T-helper 1 cell treated with Interleukin-12 subunit alpha and Interleukin-12 subunit beta and Interleukin-4 antibody, amounts not matched to agents 30 ng/mL and 1 ng/mL, for 36 hours (primary cell): ENCODE measurements around the gene IPPK. TPM values are rescaled to one million over a fixed set of nuclear protein-coding genes. Genes with fewer than 3 reads are reported as not detected.

Source experiments
- intact Hi-C: fragments of 100-400 bp; cut with micrococcal nuclease; formaldehyde crosslinking; loops from one replicate; pipeline ENCODE4 v1.15.1; 2024
- total RNA-seq: library from RNA; stranded (reverse); gene quantifications from 2 replicates; pipeline ENCODE4 v1.2.3, GENCODE V29; 2022

IPPK gene
- total RNA-seq, 1 donor from 2014 or later: 17.5 TPM

GRCh38 chr9:92658611-92659010, 11.3 kb downstream of the IPPK start:
- intact Hi-C loops: no loop called here

DNA sequence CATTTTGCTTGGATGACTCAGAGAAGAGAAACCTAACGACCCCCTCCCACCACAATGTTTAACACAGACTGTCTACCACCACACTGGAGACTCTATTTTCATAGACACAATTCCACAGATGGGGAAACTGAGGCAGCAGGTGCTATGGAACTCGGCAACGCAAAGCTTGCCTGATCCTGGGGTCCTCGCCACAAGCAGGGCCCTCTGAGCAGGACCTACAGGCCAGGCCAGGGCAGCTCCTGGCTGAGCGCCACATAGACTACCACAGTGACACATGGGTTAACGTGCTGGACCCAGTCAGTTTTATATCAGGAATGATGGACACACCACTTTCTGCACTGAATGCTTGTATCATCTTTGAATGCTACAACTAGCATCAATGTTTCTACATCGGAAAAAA, 11.8 kb downstream of the IPPK start:
- intact Hi-C loops: no loop called here

DNA sequence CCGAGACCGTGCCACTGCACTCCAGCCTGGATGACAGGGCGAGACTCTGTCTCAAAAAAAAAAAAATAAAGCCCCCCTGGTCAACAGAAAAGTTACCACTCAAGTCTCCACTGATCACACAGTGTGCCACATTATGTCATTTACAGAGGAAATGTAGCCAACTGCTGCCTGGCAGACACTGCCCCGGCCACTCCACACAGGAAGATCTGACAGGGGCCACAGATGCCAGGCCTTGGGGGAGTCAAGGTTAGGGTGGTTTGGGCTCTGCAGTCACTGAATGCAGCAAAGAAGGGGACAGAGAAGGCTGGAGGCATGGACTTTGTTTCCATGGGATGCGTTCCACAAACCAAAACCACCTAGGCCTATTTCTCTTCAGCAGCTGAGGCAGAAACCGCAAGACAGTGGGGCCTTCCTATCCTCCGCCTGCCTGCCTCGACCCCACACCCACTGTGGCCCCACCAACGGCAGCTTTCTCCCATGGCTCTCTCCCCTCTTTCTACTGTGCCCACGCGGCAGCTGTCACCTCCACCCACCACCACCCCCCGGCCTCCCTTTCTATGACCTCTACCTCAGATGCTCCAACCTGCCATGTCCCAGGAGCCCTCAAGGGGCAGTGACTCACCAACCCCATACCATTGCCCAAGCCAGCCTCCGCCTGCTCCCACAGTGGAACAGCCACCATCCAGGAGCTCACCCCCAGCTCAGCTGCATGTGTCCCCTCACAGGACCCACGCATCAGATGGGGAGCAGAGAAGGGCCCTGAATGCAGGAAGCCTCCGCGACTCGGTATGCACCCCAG, 12.4 kb downstream of the IPPK start:
- intact Hi-C loops: no loop called here

DNA sequence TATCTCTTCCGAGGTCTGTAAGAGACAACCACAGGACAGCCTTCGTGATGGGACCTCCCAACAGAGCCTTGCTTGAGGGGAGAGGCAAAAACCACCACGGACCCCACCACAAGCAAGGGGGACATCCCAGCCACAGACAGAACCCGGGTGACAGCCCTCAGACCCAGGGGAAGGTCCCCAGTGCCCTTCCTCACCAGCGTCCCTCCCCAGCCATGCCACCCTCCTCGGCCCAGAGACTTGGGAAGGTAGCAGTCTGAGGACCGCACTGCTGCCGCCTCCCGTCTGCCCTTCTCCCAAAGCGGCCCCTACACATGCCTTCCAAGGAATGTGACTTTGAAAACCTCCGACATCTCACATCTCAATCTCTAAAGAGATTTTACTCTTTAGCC, 13.4 kb downstream of the IPPK start:
- intact Hi-C loops: no loop called here

DNA sequence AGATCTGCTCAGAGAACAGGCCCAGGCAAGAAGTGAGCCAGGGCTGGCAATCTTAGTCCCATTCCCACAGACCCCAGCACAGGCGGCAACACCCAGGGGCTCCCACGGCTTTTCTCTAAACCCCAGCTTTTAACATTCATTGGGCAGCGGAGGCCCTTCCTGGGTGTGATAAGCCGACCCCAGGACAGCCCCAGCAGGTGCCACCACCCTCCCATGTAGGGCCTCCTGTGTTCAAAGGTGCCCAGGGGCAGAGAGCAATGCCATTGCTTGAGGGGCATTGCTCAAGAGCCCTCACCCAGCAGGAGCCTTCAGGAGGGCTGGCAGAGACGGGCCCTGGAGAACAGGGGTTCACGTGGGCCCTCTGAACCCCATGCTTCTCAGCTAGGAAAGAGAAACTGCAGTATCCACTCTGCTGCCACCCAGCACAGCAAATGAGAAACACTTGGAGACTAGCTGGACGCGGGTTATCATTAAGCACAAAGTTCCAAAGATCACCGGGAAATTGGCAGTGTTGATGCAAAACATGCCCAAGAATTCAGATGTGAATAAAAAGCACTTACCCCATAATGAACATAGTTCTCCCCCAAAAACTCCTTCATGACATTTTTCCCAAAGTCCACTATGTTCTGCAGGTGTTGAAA, 13.9 kb downstream of the IPPK start:
- intact Hi-C loops: no loop called here

- intact Hi-C loops: no loop called here
Measured at GRCh38 chr9:92655366-92655765, 14.6 kb downstream of the IPPK start.

DNA sequence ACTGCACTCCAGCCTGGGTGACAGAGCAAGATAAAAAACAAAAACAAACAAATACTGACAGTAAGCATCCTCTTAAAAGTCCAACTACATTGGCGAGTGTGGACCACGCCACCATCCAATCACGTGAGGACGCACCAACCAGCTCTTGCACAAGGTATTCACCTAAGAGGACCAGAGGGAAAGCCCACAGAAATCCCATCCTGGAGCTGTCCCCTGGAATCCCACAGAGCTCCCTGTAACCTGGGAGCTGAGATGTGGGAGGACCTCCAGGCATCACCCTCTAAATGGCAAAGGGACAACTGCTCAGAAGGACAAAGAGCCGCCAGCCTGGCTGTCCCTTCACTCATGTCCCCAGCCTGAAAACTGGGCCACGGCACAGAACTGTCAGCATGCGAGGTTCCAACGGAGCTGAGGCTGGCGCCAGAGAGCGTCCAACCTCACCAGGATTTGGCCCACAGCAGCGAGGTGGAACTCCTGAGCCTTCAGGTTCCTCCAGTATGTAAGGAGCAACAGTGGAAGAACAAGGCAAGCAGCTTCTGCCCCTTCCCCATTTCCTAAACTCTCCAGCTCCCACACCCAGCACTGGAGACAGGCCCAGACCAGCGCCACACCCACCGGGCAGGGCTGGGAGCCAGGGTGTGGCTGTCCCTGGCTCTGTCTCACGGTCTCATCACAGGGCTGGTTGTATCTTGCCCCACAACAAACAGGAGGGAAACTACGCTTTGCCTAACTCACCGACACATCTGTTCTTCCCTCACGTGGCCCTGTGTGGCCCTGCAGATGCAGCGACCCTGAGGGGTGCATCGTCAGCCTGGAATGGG, 15.2 kb downstream of the IPPK start:
- intact Hi-C loops: no loop called here

DNA sequence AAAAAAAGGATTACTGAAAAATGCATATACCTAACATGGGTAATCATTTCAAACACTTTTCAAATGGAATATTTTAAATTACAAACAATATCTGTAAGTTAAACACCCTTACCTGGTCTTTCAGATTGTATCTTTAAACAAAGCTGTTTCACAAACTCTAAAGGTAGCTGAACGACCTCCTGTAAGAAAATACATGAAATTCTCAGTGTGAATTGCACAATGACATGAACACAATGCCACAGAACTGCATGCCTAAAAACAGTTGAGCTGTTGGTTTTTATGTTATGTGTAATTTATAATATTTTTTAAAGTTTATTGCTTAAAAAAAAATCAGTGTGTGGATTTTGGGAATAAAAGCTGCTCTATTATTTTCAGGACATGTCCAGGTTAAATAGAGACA, 17.5 kb downstream of the IPPK start:
- intact Hi-C loops: no loop called here

GRCh38 chr9:92650839-92651621, 18.9 kb downstream of the IPPK start:
- intact Hi-C loops: no loop called here

DNA sequence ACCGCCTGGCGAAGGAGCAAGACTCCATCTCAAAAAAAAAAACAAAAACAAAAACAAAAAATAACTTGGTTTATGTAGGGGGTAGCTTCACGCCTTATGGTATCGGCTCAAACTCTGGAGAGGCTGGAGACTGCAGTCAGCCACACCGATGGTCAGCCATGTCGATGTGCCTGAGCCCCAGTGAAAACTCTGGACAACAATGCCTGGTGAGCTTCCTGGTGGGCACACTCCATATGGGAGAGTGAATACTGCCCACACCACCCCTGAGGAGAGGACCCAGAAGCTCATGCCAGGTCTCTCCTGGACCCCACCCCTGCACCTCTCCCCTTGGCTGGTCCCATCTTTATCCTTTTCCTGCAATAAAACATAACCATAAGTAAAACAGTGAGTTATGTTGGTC, 19.6 kb downstream of the IPPK start:
- intact Hi-C loops: no loop called here

- intact Hi-C loops: no loop called here
Measured at GRCh38 chr9:92649007-92649406, 20.9 kb downstream of the IPPK start.

DNA sequence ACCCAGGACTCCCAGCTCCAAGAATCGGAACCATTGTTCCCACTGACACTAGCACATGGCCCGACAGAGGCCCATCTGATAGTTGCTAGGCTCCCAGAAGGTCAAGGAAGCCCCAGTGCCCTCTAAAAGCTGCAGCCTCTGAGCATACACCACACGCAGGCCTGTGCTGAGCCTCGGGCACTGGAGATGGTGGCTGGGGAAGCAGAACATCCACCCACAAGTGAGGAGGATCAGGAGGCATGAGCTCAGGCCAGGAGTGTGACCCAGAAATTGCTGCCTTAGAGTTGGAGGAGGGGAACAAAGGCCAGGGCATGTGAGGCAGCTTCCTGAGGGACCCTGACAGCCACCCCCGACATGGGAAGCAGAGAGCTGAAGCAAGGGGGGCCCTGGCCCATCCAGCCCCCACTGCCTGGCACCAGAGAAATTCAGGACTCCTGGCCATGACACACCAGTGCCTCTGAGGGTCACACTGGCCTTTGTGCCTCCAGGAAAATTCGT, 21.4 kb downstream of the IPPK start:
- intact Hi-C loops: no loop called here

GRCh38 chr9:92647671-92648473, 22.1 kb downstream of the IPPK start:
- intact Hi-C loops: no loop called here

GRCh38 chr9:92645041-92645440, 24.9 kb downstream of the IPPK start:
- intact Hi-C loops: no loop called here

DNA sequence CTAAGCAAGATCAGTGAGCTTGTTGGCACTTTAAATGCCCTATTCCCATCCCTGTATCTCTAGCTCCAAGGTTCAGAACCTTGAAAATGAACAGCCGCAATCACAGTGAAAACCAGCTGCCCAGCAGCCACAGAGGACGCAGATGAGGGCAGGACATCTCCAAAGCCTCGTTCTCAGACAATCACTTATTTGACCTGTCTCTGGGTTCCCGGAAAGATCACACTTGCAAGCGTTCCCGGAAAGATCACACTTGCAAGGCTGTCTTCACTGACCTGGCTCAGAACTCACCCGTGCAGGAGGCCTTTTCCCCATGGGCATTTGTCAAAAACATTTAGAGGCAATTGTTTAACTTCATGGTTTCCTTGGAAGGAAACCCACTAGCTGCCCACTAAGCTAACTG, 25.7 kb downstream of the IPPK start:
- intact Hi-C loops: no loop called here

GRCh38 chr9:92642564-92642963, 27.4 kb downstream of the IPPK start:
- intact Hi-C loops: no loop called here

GRCh38 chr9:92642041-92642451, 27.9 kb downstream of the IPPK start:
- intact Hi-C loops: no loop called here

DNA sequence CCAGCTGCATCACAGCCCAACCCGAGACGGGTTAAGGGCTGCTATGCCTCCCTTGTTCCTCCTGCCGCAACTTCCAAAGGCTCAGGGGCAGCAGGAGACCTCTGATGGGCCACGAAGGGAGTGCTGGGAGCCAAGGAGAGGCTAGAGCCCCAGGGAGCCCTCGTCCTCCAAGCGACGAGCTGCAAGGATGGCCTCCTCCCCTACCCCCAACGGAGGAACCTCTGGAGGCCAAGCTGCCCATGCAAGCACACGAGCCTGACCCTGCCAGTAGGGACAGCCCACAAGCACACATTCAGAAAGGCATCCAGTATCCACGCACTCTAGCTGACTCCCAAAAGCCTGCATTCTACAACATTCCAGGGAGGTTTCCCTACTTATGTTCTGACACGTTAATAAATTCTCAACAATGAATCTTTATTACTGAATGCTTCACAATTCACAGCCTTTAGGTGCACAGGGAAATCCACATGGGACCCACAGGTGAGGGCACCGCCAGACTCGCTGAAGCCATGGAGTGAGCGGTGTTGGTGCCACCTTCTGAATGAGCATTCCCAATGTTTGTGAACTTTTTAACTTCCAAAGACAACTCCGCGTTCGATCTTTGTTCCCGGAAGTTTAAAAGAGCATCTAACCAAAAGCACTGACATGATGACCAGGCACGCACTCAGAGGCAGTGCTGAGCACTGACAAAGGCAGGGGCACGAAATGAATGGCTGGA, 28.7 kb downstream of the IPPK start:
- intact Hi-C loops: no loop called here

GRCh38 chr9:92640398-92641091, 29.4 kb downstream of the IPPK start:
- intact Hi-C loops: no loop called here
